ENCODE results near the gene ZER1. TPM values are rescaled to one million over a fixed set of nuclear protein-coding genes. Genes with fewer than 3 reads are reported as not detected.
A peak's percentile ranks its signal among the peaks of the same experiment; 100 is the strongest.

Gene ZER1
- polyA plus RNA-seq, 3 donors, result 16.1 to 25.6 (median 18.0) TPM

DNA sequence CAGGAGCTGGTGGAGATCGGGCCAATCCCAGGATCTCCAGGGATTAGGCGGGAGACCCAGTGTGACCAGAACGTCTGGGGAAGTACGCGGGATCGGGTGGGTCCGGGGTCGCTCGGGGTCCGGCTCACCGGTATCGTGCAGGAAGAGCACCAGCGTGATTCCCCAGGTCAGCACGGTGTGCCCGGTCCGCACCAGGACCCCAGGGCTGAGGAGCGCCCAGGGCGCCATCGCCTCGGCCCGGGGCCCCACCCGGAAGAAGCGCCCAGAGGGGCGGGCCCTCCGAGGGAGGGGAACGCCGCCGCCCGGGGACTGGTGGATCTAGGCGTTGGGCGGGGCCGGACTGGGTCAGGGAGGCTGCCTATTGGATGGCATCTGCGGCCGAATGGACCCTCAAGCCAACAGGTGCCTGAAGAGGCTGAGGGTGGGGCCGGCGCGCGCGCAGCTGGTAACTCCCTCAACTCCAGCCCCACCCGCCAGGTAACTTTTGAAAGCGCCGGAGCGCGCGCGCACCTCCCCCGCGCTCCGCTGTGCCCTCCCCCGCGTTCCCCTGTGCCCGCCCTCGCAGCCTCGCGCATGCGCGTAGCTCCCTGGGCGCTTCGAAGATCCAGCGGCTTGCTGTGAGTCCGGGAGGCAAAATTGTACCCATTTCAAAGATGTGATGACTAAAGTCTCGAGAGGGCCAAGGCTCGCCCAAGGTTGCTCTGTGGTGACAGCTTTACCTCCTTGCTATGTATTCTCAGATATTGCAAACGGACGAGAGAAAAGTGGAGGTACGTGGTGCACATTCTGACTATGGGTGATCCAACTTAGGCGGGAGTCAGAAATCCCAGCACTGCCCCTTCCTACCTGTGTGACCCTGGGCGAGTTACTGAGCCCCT lies 47.6 kb downstream of the ZER1 start, which contains the start of gene ZDHHC12:
Gene ZDHHC12 (minus strand): TSS at position 262 of the 878 bp plus-strand sequence. CDS start 34 bp downstream, at position 228.
- H3K27me3 Mint-ChIP-seq (ENCODE audit: low read depth in 3 of 3), result peaks cover 0 to 3% (median 2%) of the 10 kb centered on the region in 3 donors
- peak within 1 kb of the TSS; percentile 90 to 98 for H3K4me3 Mint-ChIP-seq
- Histone ChIP-seq H3K27ac (ENCODE audit: low read depth in 1 of 2, low read length in 2 of 2) (peak within 1 kb of the TSS; percentile 2 to 78), H4K20me1 (ENCODE audit: insufficient read depth, low read length) (no peaks in the 10 kb centered on the region), H3K36me3 (replicated peaks in 1 of 2; ENCODE audit: control insufficient read depth in 1 of 2, insufficient read depth in 2 of 2, low read length in 2 of 2) (peaks cover 17 to 27% of the 10 kb centered on the region in 2 donors), H3K9me3 (replicated peaks in 1 of 2; ENCODE audit: control insufficient read depth in 1 of 2, insufficient read depth in 1 of 2, low read length in 2 of 2) (no peaks in the 10 kb centered on the region), H3K9ac (ENCODE audit: insufficient read depth, low read length, poor library complexity, severe bottlenecking) (peak within 1 kb of the TSS; percentile 84), H3K27me3 (ENCODE audit: control insufficient read depth in 2 of 2, insufficient read depth in 2 of 2, low read length in 2 of 2) (no peaks in the 10 kb centered on the region), H3K4me1 (ENCODE audit: control insufficient read depth in 1 of 2, insufficient read depth in 2 of 2, low read length in 2 of 2) (peaks cover 15 to 23% of the 10 kb centered on the region in 2 donors), H2AFZ (ENCODE audit: insufficient read depth, low read depth, low read length, poor library complexity, severe bottlenecking) (peak within 1 kb of the TSS; percentile 99), H3K79me2 (ENCODE audit: insufficient read depth, low read length) (peaks cover 12% of the 10 kb centered on the region), H3K4me3 (replicated peaks in 1 of 3; ENCODE audit: low read depth in 2 of 3, low read length in 3 of 3) (peak within 1 kb of the TSS; percentile 80 to 96 (median 91)), H3K4me2 (replicated peaks; ENCODE audit: extremely low read depth, low read length, poor library complexity, severe bottlenecking) (peak within 1 kb of the TSS; percentile 85)
- peak; percentile 92 to 95 (median 95) for DNase-seq
- intact Hi-C loops (cut with micrococcal nuclease), result loop anchor here in 1 of 2 donors (10.0 kb wide), 1 partner anchor 221 kb away; the partner anchor contains the start of genes DOLK and NUP188
- WGBS (ENCODE audit: insufficient coverage), result 0% methylated on average over 63 of the region's 68 CpGs
- TF ChIP-seq CTCF (IDR thresholded peaks at IDR 0.05), result no peak
- peak within 1 kb of the TSS; percentile 77 to 95 (median 85) for H3K27ac Mint-ChIP-seq
- H3K36me3 Mint-ChIP-seq, result peaks cover 11 to 27% of the 10 kb centered on the region in 2 donors
- peaks cover 0 to 3% (median 0%) of the 10 kb centered on the region in 7 donors for H3K9me3 Mint-ChIP-seq
- H3K4me1 Mint-ChIP-seq, result peaks cover 27% of the 10 kb centered on the region

DNA sequence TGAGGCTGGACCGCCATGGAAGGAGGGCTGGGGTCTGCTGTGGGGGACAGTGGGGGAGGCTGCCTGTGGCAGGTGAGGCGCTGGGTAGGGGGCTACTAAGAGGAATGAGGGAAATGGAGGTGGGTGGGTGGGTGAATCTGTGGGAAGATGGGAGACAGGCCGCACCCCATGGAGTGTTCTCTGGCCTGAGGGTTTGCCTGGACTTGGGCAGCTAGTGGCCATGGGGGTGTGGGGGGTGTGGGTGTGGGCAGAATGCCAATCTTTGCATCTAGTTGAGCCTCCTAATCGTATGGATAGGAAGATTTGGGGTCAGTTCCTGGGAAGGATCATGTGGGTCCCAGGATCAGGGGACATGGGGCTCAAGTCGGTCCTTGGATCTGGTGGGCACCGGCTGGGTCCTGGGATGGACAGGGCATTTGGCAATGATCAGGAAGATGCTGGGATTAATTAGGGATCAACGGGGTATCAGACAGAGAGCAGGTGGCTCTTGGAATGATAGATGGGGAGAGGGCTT lies 48.3 kb downstream of the ZER1 start:
- H3K27me3 Mint-ChIP-seq (ENCODE audit: low read depth in 3 of 3), result peaks cover 0 to 3% (median 2%) of the 10 kb centered on the region in 3 donors
- peaks cover 27% of the 10 kb centered on the region for H3K4me1 Mint-ChIP-seq
- H3K9me3 Mint-ChIP-seq, result peaks cover 0 to 3% (median 0%) of the 10 kb centered on the region in 7 donors
- Histone ChIP-seq H3K36me3 (replicated peaks in 1 of 2; ENCODE audit: control insufficient read depth in 1 of 2, insufficient read depth in 2 of 2, low read length in 2 of 2) (peaks cover 17 to 27% of the 10 kb centered on the region in 2 donors), H3K9me3 (replicated peaks in 1 of 2; ENCODE audit: control insufficient read depth in 1 of 2, insufficient read depth in 1 of 2, low read length in 2 of 2) (no peaks in the 10 kb centered on the region), H2AFZ (ENCODE audit: insufficient read depth, low read depth, low read length, poor library complexity, severe bottlenecking) (peak overlapping the region; percentile 99), H3K27ac (ENCODE audit: low read depth in 1 of 2, low read length in 2 of 2) (peak overlapping the region; percentile 2 to 78), H3K4me3 (replicated peaks in 1 of 3; ENCODE audit: low read depth in 2 of 3, low read length in 3 of 3) (peak overlapping the region; percentile 80 to 96 (median 91)), H3K4me1 (ENCODE audit: control insufficient read depth in 1 of 2, insufficient read depth in 2 of 2, low read length in 2 of 2) (peaks cover 15 to 23% of the 10 kb centered on the region in 2 donors), H3K79me2 (ENCODE audit: insufficient read depth, low read length) (peaks cover 12% of the 10 kb centered on the region), H3K27me3 (ENCODE audit: control insufficient read depth in 2 of 2, insufficient read depth in 2 of 2, low read length in 2 of 2) (no peaks in the 10 kb centered on the region), H3K4me2 (replicated peaks; ENCODE audit: extremely low read depth, low read length, poor library complexity, severe bottlenecking) (peak overlapping the region; percentile 85), H3K9ac (ENCODE audit: insufficient read depth, low read length, poor library complexity, severe bottlenecking) (peak overlapping the region; percentile 84), H4K20me1 (ENCODE audit: insufficient read depth, low read length) (no peaks in the 10 kb centered on the region)
- 37% methylated on average over 7 of the region's 7 CpGs for WGBS (ENCODE audit: insufficient coverage)
- intact Hi-C loops (cut with micrococcal nuclease), result loop anchor here in 1 of 2 donors (10.0 kb wide), 1 partner anchor 221 kb away; the partner anchor contains the start of genes DOLK and NUP188
- H3K4me3 Mint-ChIP-seq, result peak overlapping the region; percentile 90 to 98
- no peak for DNase-seq
- peak overlapping the region; percentile 66 to 95 (median 85) for H3K27ac Mint-ChIP-seq
- TF ChIP-seq CTCF (IDR thresholded peaks at IDR 0.05), result no peak
- H3K36me3 Mint-ChIP-seq, result peaks cover 11 to 27% of the 10 kb centered on the region in 2 donors

Measured in CD14-positive monocyte (primary cell).